Measurements from ENCODE around the gene NAA15. TPM values are rescaled to one million over a fixed set of nuclear protein-coding genes. Genes with fewer than 3 reads are reported as not detected.

Gene NAA15
- total RNA-seq, 1 experiment from 2014 or later, result 98.9 TPM

GRCh38 chr4:139301821-139302611, 711 bp downstream of the NAA15 start, which contains the start of gene NDUFC1 (continued):
- no peak for TF ChIP-seq CTCF (IDR thresholded peaks at IDR 0.05)

- H3K36me3 Mint-ChIP-seq, result peaks cover 48% of the 10 kb centered on the region
- CTCF ChIA-PET, result no interaction called here
- no peak overlapping the region for H3K4me3 Mint-ChIP-seq
- POLR2A ChIA-PET, result no interaction called here
- DNase-seq (ENCODE audit: low spot score), result no peak
- H3K4me1 Mint-ChIP-seq, result peaks cover 40% of the 10 kb centered on the region
- no peak for ATAC-seq
- H3K9me3 Mint-ChIP-seq, result peaks cover 10% of the 10 kb centered on the region
- peaks cover 2% of the 10 kb centered on the region; the same call in 1 of the 2 replicates for H3K27me3 Mint-ChIP-seq (ENCODE audit: low read depth)
- no peak overlapping the region for H3K27ac Mint-ChIP-seq
- TF ChIP-seq USF2 (CRISPR knock-in tag; IDR thresholded peaks at IDR 0.05), result no peak
Observed at GRCh38 chr4:139304920-139305319, 3.6 kb downstream of the NAA15 start.

- Mint-ChIP-seq H3K36me3 (peaks cover 3% of the 10 kb centered on the region), H3K4me3 (no peak overlapping the region), H3K27me3 (ENCODE audit: low read depth) (no peaks in the 10 kb centered on the region), H3K27ac (peak overlapping the region; percentile 7; the same call in 1 of the 2 replicates), H3K4me1 (peaks cover 66% of the 10 kb centered on the region), H3K9me3 (no peaks in the 10 kb centered on the region)
- TF ChIP-seq AFF4 (CRISPR knock-in tag; IDR thresholded peaks at IDR 0.05; ENCODE audit: borderline replicate concordance), result no peak
- TF ChIP-seq JUN (CRISPR knock-in tag; IDR thresholded peaks at IDR 0.05), result no peak
- TF ChIP-seq CDX4 (CRISPR knock-in tag; IDR thresholded peaks at IDR 0.05; ENCODE audit: borderline replicate concordance), result no peak
- TF ChIP-seq ZNF138 (CRISPR knock-in tag; conservative IDR thresholded peaks at IDR 0.05), result no peak
- TF ChIP-seq SP1 (CRISPR knock-in tag; conservative IDR thresholded peaks at IDR 0.05), result no peak
- POLR2A ChIA-PET, result interaction anchor here (1.0 kb wide), 1 partner anchor 11 kb away, joined by 3 read pairs; the partner anchor contains the start of gene NAA15
- CTCF ChIA-PET, result interaction anchor here (0.9 to 1.9 kb wide), 3 partner anchors 13 to 18 kb away, joined by 3 to 10 read pairs (median 3); no protein-coding TSS in a partner anchor
- ATAC-seq (no peak), DNase-seq (ENCODE audit: low spot score) (no peak)
Observed at GRCh38 chr4:139311909-139312308, 10.6 kb downstream of the NAA15 start.

- H3K4me3 Mint-ChIP-seq, result no peak overlapping the region
- H3K27ac Mint-ChIP-seq, result peak overlapping the region; percentile 94
- TF ChIP-seq AR (CRISPR knock-in tag; IDR thresholded peaks at IDR 0.05) (no peak), ARID4B (CRISPR knock-in tag; IDR thresholded peaks at IDR 0.05; ENCODE audit: borderline replicate concordance) (no peak)
Observed at GRCh38 chr4:139312552-139313332, 11.4 kb downstream of the NAA15 start.

More at GRCh38 chr4:139312552-139313332, 11.4 kb downstream of the NAA15 start:
- ChIA-PET POLR2A (interaction anchor here (1.0 kb wide), 1 partner anchor 12 kb away, joined by 3 read pairs; the partner anchor contains the start of gene NAA15), CTCF (interaction anchor here (0.9 to 1.9 kb wide), 4 partner anchors 13 to 282 kb away, joined by 3 to 10 read pairs (median 3); no protein-coding TSS in a partner anchor)
- ATAC-seq (no peak), DNase-seq (ENCODE audit: low spot score) (no peak)
- Mint-ChIP-seq H3K27me3 (ENCODE audit: low read depth) (no peaks in the 10 kb centered on the region), H3K4me1 (peaks cover 63% of the 10 kb centered on the region), H3K9me3 (no peaks in the 10 kb centered on the region), H3K36me3 (no peaks in the 10 kb centered on the region)
